ENCODE data around the gene ZSWIM9. TPM values are rescaled to one million over a fixed set of nuclear protein-coding genes. Genes with fewer than 3 reads are reported as not detected.

The ZSWIM9 gene
- 1 to 10 TPM; 7.3 to 7.7 TPM for total RNA-seq

DNA sequence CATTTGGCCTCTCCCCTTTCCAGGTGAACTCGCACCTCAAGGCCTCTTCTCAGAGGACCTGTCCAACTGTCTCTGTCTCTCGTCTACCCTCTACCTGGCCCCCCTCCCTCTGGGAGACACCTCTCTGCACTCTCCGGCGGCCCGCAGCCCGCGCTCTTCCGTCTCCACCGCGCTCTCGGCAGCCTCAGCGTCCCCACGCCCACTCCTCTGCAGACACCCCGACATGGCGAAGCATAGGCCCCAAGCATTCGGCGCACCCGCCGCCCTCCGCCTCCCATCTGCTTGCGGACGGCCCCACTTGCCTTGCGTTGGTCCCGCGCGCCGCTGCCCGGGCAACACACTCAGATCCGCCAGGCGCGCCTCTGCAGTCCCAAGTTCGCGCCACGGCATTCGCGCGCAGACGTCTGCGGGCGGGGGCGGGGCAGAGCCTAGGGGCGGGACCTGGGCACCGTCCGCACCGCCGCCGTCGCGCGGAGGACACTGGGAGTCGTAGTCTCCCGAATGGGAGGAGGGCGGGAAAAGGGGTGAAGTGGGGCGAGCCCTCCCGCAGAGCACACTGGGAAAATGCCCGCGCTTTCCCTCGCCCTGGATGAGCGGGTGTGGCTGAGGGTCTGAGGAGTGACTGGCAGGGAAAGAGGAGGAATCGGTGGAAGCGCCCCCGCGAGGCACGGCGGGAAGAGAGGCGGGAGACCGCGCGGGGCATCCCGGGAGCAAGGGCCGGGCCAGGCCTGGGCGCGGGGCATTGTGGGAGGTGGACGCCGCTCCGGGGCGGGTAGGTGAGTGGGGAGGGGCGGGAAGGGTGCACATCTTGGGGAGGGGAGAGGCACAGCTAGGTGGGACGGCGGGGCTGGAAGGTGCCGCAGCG lies at the start of gene ZSWIM9, which contains the start of gene LIG1:
TSS of gene ZSWIM9 (plus strand) at position 742 of the 865 bp plus-strand sequence. CDS start 1,123 bp downstream, outside the sequence.
TSS of gene LIG1 (minus strand) at position 406 of the 865 bp plus-strand sequence. CDS start 4,778 bp downstream, outside the sequence.
- peaks cover 31% of the 10 kb centered on the region for H3K4me1 Mint-ChIP-seq
- H3K9me3 Mint-ChIP-seq = no peaks in the 10 kb centered on the region
- H3K4me3 Mint-ChIP-seq = peak within 1 kb of the TSS; percentile 100
- H3K36me3 Mint-ChIP-seq = peaks cover 39% of the 10 kb centered on the region
- H3K27ac Mint-ChIP-seq = peak within 1 kb of the TSS; percentile 99
- H3K27me3 Mint-ChIP-seq = no peaks in the 10 kb centered on the region
- peak; percentile 93 for DNase-seq

DNA sequence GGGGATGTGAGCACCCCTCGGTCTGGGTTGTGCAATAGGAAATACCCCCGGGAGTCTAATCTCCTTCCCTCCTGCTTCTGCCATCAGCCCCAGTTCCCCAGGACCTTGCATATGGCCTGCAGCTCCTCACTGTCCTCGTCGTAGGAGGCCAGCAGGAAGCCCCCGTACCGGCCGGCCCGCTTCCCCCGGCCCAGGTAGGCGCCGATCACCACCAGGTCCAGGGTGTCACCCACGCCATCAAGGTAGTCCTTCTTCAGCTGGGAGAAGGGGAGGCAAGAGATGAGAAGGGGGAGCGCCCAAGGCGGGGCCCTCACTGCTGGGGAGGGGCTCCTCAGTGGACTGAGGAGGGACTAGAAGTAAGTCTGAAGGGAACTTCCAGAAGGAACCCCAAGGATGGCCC lies 49.4 kb upstream of the ZSWIM9 start:
- no peak overlapping the region for H3K4me3 Mint-ChIP-seq
- H3K27me3 Mint-ChIP-seq = no peaks in the 10 kb centered on the region
- H3K4me1 Mint-ChIP-seq = peaks cover 13% of the 10 kb centered on the region
- H3K27ac Mint-ChIP-seq = no peak overlapping the region
- no peaks in the 10 kb centered on the region for H3K9me3 Mint-ChIP-seq
- H3K36me3 Mint-ChIP-seq = peaks cover 45% of the 10 kb centered on the region
- no peak for DNase-seq

DNA sequence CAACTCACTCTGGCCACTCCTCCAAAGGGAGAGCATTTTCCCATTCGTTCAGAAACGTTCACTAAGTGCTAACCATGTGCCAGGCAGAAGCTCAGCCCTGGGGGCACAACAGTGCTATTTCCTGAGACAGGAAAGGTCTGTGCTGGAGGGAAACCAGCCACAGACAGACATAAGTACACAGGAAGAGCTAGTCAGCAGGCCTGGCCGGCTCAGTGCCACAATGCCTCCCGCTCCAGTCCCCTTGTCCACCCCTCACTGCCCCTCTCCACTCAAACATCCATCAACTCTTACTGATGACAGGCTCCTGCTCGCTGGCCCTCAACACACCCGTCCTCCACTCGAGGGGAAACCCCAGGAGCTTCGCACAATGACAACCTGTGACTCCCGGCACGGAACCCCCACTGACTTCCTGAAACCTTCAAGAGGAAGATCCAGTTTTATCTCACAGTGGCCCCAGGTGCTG lies 48.5 kb upstream of the ZSWIM9 start:
- Mint-ChIP-seq H3K36me3 (peaks cover 48% of the 10 kb centered on the region), H3K27ac (peak overlapping the region; percentile 9), H3K9me3 (no peaks in the 10 kb centered on the region), H3K4me3 (no peak overlapping the region), H3K27me3 (no peaks in the 10 kb centered on the region), H3K4me1 (peaks cover 13% of the 10 kb centered on the region)
- DNase-seq = no peak

DNA sequence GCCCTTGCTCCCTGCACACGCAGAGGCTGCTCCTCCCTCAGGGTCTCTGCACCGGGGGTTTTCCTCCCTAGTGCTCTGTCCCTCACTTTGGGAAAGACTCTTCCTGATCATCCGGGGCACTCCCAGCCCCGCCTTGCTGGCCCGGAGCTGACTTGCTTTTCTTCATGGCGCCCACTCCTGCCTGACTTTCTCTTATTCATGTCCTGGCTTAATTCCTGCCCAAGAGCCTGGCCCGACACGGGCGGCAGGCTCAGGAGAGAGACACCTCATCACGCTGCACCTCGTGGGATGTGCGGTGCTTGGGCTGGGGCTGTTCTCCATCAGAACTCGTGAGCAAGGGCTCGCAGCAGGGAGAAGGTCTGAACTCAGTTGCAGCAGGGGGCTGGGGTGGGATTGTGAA lies 48.1 kb upstream of the ZSWIM9 start:
- Mint-ChIP-seq H3K4me3 (no peak overlapping the region), H3K9me3 (no peaks in the 10 kb centered on the region), H3K4me1 (peaks cover 13% of the 10 kb centered on the region), H3K27ac (no peak overlapping the region), H3K36me3 (peaks cover 51% of the 10 kb centered on the region), H3K27me3 (no peaks in the 10 kb centered on the region)
- no peak for DNase-seq

DNA sequence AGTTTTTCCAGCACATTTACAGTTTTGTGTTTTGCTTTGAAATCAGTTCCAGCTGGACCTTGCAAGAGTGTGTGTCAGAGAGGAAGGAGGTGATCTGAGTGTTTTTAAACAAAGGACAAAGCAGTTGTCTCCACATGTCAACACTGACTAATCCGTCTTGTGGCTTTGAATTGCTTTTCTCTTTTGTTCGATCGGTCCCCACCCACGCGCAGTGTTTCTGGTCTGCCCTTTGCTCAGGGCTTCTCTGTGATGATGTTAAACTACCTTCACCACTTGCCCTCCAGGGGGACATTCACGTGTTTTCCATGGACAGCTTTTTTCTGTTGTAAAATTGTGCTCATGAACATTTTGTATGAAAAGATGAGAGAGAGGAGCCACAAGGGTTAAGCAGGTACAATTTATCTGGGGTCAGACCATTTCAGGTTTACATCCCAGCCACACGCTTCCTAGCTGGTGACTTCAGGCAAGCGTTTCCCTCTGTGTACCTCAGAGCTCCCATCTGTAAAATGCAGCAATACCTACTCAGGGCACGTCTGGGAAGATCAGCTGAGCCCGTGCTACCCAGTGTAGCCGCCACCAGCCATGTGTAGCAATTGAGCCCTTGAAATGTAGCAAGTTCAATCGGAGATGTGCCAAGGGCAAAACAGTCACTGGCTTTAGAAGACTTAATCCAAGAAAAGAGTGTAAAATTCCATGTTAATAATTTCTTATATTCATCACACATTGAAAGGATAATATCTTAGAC lies 46.4 kb upstream of the ZSWIM9 start:
- Mint-ChIP-seq H3K4me3 (no peak overlapping the region), H3K27me3 (no peaks in the 10 kb centered on the region), H3K36me3 (peaks cover 57% of the 10 kb centered on the region), H3K27ac (no peak overlapping the region), H3K9me3 (no peaks in the 10 kb centered on the region), H3K4me1 (peaks cover 8% of the 10 kb centered on the region)
- peak; percentile 45 for DNase-seq

DNA sequence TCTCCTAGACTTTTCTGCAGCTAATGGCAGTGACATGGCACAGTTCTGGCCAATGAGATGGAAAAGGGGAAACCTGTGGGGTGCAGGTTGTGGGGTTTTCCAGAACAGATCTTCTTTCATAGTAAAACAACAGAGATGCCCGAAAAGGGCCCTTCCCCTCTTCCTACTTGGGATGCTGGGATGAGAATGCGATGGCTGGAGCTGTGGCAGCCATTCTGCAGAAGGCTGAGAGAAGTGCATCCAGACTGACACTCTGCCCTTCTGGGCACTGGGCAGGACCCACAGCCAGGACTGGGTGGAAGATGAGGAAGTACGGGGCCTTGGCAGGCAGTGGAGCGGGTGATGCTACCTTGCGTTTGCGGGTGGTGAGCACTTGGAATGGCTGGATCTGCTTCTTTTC lies 42.9 kb upstream of the ZSWIM9 start:
- Mint-ChIP-seq H3K9me3 (no peaks in the 10 kb centered on the region), H3K27ac (no peak overlapping the region), H3K4me3 (no peak overlapping the region), H3K27me3 (no peaks in the 10 kb centered on the region), H3K36me3 (peaks cover 52% of the 10 kb centered on the region), H3K4me1 (peaks cover 4% of the 10 kb centered on the region)
- no peak for DNase-seq

DNA sequence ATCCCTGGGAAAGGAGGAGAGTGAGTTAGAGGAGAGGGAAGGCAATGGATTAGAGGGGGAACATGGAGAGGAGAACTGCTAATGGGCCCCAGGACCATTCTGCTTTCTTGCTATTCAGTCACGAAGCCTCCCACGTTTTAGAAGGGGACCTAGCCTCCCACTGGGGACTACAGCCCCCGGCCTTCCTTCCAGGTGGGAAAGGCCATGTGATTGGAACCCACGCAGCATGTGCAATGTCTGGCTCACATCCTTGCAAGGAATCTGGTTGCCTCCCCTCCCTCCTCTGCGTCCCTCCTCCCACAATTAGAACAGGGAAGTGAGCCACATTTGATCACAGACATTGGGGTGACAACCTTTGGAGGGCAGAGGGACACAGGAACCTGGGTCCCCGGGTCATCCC lies 37.4 kb upstream of the ZSWIM9 start:
- peaks cover 30% of the 10 kb centered on the region for H3K36me3 Mint-ChIP-seq

DNA sequence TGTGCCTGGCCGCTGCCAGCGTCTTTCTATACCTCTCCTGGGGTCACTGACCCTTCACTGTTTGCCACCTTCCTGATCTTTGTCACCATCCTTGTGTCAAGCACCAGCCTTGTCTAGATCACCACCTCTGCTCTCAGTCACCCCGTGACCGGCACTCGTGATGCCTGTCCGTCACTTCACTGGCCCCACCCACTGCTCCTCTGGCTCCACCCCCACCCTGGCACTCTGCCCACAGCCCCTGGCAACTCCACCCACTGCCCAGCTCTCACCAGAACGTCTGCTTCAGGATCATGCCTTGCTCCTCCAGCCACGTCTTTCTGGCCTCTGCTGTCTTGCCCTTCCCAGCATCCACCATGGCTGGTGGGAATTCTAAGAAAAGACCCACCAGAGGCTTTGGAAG lies 35.1 kb upstream of the ZSWIM9 start:
- DNase-seq = peak; percentile 18
- no peak overlapping the region for H3K4me3 Mint-ChIP-seq
- H3K36me3 Mint-ChIP-seq = peaks cover 16% of the 10 kb centered on the region
- H3K9me3 Mint-ChIP-seq = no peaks in the 10 kb centered on the region
- no peaks in the 10 kb centered on the region for H3K27me3 Mint-ChIP-seq
- H3K27ac Mint-ChIP-seq = no peak overlapping the region
- no peaks in the 10 kb centered on the region for H3K4me1 Mint-ChIP-seq

More for the DNA sequence above, 37.4 kb upstream of the ZSWIM9 start:
- Mint-ChIP-seq H3K27me3 (no peaks in the 10 kb centered on the region), H3K4me3 (no peak overlapping the region), H3K4me1 (no peaks in the 10 kb centered on the region), H3K9me3 (no peaks in the 10 kb centered on the region), H3K27ac (no peak overlapping the region)
- DNase-seq = no peak

DNA sequence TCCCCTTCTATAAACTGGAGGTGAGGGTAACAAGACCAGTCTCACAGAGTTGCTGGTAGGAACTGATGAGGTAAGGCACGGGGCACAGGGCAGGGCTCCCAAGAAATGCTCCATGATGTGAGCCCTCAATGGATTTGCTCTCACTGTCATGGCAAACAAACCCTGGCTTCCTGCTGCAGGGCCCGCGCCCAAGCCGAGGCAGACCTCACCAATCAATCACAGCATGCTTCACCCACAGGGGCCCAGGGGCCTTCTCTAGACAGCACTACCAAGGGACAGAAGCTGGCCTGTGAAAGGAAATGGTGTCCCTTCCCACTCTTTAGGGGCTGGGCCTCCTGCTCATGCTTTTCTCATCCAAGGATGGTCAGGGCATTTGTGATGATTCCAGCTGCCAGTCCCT lies 33.9 kb upstream of the ZSWIM9 start:
- Mint-ChIP-seq H3K27me3 (no peaks in the 10 kb centered on the region), H3K4me3 (no peak overlapping the region), H3K4me1 (no peaks in the 10 kb centered on the region), H3K27ac (no peak overlapping the region), H3K36me3 (peaks cover 19% of the 10 kb centered on the region), H3K9me3 (no peaks in the 10 kb centered on the region)
- DNase-seq = no peak

DNA sequence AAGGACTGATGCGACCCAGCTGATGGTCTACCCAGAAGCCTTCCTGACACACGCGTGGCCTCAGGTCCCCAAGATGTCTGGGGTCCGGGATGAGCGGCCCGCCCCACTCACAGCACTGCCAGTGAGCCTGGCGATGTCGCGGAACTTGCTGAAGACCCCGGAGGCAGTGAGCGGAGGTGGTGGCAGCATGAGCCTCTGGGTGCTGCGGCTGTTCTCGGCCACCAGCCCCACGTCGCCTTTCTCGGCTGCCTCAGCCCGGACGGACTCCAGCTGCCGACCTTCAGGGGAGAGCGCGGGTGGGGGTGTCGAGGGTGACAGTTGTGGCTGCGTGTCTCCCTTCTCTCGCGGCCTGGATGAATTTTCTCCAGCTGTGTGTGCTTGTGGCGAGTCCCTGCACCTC lies 33.1 kb upstream of the ZSWIM9 start:
- H3K4me1 Mint-ChIP-seq = no peaks in the 10 kb centered on the region
- no peaks in the 10 kb centered on the region for H3K27me3 Mint-ChIP-seq
- H3K4me3 Mint-ChIP-seq = no peak overlapping the region
- peaks cover 14% of the 10 kb centered on the region for H3K36me3 Mint-ChIP-seq
- no peaks in the 10 kb centered on the region for H3K9me3 Mint-ChIP-seq
- no peak overlapping the region for H3K27ac Mint-ChIP-seq
- DNase-seq = no peak

DNA sequence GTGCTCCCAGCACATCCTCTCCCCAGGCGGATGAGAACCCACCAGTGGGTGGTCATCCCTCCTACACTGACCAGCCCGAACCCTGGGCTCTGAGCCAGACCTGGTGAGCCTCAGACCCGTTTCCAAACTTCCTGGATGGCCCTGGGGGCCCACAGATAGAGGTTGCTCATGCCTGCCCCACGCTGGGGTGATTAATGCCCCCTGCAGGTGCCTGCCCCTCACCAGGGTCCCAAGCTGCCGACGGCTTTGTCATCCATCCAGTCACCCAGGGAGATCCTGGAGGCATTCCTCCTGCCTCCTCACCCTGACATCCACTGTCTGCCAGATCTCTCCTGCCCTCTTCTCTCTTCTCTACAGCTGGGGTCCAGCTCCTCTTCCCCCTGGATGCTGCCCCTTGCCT lies 31.4 kb upstream of the ZSWIM9 start:
- Mint-ChIP-seq H3K27ac (no peak overlapping the region), H3K4me1 (no peaks in the 10 kb centered on the region), H3K36me3 (peaks cover 18% of the 10 kb centered on the region), H3K9me3 (no peaks in the 10 kb centered on the region), H3K4me3 (no peak overlapping the region), H3K27me3 (no peaks in the 10 kb centered on the region)
- DNase-seq = no peak

DNA sequence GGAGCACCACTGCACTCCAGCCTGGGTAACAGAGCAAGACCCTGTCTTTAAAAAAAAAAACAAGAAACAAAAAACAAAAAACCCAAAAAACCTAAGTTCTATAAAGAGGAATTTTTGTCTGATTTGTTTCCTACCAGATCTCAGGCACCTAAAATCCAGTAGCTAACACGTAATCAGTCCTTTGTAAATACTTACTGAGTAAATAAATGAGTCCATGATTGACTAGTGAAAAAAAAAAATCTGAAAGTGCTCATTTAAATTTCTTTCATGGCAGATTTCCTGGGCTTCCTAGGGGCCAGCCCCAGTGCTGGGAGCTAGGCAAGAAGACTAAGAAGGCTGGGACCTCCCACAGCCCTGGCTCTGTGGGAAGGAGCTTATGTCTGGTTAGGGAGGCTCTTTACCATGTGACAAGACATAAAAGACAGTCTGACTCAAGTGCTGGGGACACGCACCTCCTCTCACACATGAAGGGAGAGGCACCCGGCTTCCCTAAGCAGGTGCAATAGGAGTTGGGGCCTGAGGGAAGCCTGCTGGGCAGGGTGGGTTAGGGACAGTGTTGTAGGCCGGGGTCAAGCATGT lies 22.8 kb upstream of the ZSWIM9 start:
- Mint-ChIP-seq H3K4me1 (no peaks in the 10 kb centered on the region), H3K36me3 (peaks cover 32% of the 10 kb centered on the region), H3K9me3 (no peaks in the 10 kb centered on the region), H3K4me3 (no peak overlapping the region), H3K27ac (no peak overlapping the region), H3K27me3 (no peaks in the 10 kb centered on the region)
- DNase-seq = no peak

DNA sequence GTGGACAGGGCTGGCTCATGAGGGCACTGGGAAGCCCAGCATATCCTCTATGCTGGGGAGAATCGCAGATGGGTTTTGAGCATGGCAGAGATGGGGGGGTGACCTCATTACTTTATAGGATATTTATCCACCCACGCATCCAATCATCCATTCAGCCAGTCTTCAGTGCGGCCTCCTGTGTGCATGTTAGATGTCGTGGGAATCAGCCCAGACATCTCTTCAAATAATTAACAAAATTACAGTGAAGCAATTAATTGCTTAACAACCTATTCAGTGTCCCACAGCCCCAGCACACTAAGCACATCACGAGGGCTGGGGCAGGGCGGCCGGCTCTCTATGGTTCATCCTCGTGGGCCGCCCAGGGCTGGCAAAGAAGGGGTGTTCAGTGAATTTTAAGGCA lies 21.9 kb upstream of the ZSWIM9 start:
- no peaks in the 10 kb centered on the region for H3K27me3 Mint-ChIP-seq
- no peak for DNase-seq
- no peak overlapping the region for H3K4me3 Mint-ChIP-seq
- H3K27ac Mint-ChIP-seq = no peak overlapping the region
- H3K4me1 Mint-ChIP-seq = no peaks in the 10 kb centered on the region
- peaks cover 30% of the 10 kb centered on the region for H3K36me3 Mint-ChIP-seq
- no peaks in the 10 kb centered on the region for H3K9me3 Mint-ChIP-seq

DNA sequence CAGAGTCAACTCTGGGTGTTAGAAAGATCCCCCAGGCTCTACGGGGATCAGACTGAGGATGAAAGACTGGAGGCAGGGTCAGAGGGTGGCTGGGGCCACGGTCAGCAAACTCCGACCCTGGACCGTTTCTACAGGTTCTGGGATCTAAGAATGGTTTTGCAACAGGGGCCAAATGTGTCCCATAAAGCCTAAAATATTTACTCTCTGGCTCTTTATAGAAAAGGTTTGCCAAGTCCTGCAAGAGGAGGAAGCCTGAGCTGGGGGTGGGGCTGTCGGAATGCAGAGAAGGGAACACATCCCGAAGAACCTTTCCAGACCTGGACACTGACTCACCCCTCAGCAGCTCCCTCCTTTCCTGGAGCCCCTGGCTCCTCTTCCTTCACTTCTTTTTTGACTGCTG lies 21.1 kb upstream of the ZSWIM9 start:
- Mint-ChIP-seq H3K27ac (no peak overlapping the region), H3K4me3 (no peak overlapping the region), H3K4me1 (no peaks in the 10 kb centered on the region), H3K36me3 (peaks cover 29% of the 10 kb centered on the region), H3K27me3 (no peaks in the 10 kb centered on the region), H3K9me3 (no peaks in the 10 kb centered on the region)
- no peak for DNase-seq

DNA sequence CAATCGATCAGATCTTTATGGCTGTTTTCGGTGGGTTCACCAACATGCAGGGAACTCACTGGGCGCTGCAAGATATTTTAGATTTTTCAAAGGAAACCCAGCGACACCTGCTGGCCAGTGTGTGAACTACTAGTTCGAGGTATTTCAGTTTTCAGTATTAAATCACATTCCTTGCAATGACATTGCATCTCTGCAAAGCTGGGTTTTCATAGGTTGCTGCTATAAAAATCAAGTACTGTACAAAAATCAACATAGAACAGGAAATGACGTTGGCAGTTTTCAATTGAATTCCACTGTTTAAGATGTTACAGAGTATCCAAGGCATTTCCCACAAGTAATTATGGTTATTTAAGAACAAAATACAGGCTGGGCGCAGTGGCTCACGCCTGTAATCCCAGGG lies 17.9 kb upstream of the ZSWIM9 start:
- H3K36me3 Mint-ChIP-seq = peaks cover 28% of the 10 kb centered on the region
- no peaks in the 10 kb centered on the region for H3K9me3 Mint-ChIP-seq
- no peaks in the 10 kb centered on the region for H3K4me1 Mint-ChIP-seq
- H3K27me3 Mint-ChIP-seq = no peaks in the 10 kb centered on the region
- DNase-seq = peak; percentile 37
- H3K27ac Mint-ChIP-seq = no peak overlapping the region
- no peak overlapping the region for H3K4me3 Mint-ChIP-seq

Data from activated naive CD8-positive, alpha-beta T cell treated with anti-CD3 and anti-CD28 coated beads for 36 hours (primary cell).